BLaER1 treated with 17β-estradiol and CSF1 and Interleukin-3, amounts not matched to agents 10 nM and 100 nM (cell line): ENCODE measurements around the gene WDR36.

Experiments used
- H3K27ac ChIP-seq, 11 experiments: shearing (Covaris generic); formaldehyde crosslinking; 2 replicates each; pipeline ENCODE4 v1.8.1; 2022
- H3K27me3 ChIP-seq, 11 experiments: shearing (Covaris generic); formaldehyde crosslinking; 2 replicates each; pipeline ENCODE4 v1.8.1; 2022
- H3K36me3 ChIP-seq, 11 experiments: shearing (Covaris generic); formaldehyde crosslinking; 2 replicates each; pipeline ENCODE4 v1.8.1; 2022
- H3K4me1 ChIP-seq, 10 experiments: shearing (Covaris generic); formaldehyde crosslinking; 2 replicates each; pipeline ENCODE4 v1.8.1; 2022
- H3K4me2 ChIP-seq, 11 experiments: shearing (Covaris generic); formaldehyde crosslinking; 2 replicates each; pipeline ENCODE4 v1.8.1; 2022
- H3K4me3 ChIP-seq, 10 experiments: shearing (Covaris generic); formaldehyde crosslinking; 2 replicates each; pipeline ENCODE4 v1.8.1; 2022
- H3K9ac ChIP-seq, 11 experiments: shearing (Covaris generic); formaldehyde crosslinking; 2 replicates each; pipeline ENCODE4 v1.8.1; 2022
- H3K9me3 ChIP-seq, 11 experiments: shearing (Covaris generic); formaldehyde crosslinking; replicated peaks in 1 of 11; 2 replicates each; pipeline ENCODE4 v1.8.1; 2022
- H4K20me1 ChIP-seq, 11 experiments: shearing (Covaris generic); formaldehyde crosslinking; 2 replicates each; pipeline ENCODE4 v1.8.1; 2022
- Cebpa-rat ChIP-seq, 11 experiments: shearing (Covaris generic); IDR thresholded peaks; 2 replicates each; pipeline ENCODE4 v1.8.1; 2022

Gene WDR36

DNA sequence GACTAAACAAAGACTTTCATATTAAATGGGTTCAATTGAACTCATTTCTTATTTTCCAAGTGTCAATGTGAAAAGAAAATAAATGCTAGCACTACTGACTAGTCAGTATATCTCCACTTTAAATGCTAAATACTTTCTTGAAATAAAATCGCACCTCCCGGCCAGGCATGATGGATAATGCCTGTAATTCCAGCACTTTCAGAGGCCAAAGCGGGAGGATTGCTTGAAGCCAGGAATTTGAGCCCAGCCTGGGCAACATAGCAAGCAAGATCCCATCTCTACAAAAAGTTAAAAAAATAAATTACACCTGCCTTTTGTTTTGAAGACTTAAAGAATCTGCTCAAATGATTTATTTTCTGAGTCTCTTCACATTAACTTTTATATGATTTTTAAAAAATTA lies 34.7 kb downstream of the WDR36 start:
- Histone ChIP-seq H3K4me3 (no peak overlapping the region), H3K4me2 (no peak overlapping the region), H3K27ac (no peak overlapping the region), H3K36me3 (peaks cover 58 to 81% (median 76%) of the 10 kb centered on the region in 11 experiments), H4K20me1 (peaks cover 0 to 5% (median 0%) of the 10 kb centered on the region in 11 experiments; a peak in 1 of 22 replicates), H3K4me1 (peaks cover 6 to 45% (median 12%) of the 10 kb centered on the region in 10 experiments; a peak in 19 of 20 replicates), H3K9ac (no peak overlapping the region), H3K9me3 (no peaks in the 10 kb centered on the region), H3K27me3 (no peaks in the 10 kb centered on the region)
- no peak for TF ChIP-seq Cebpa-rat (IDR thresholded peaks at IDR 0.05)

DNA sequence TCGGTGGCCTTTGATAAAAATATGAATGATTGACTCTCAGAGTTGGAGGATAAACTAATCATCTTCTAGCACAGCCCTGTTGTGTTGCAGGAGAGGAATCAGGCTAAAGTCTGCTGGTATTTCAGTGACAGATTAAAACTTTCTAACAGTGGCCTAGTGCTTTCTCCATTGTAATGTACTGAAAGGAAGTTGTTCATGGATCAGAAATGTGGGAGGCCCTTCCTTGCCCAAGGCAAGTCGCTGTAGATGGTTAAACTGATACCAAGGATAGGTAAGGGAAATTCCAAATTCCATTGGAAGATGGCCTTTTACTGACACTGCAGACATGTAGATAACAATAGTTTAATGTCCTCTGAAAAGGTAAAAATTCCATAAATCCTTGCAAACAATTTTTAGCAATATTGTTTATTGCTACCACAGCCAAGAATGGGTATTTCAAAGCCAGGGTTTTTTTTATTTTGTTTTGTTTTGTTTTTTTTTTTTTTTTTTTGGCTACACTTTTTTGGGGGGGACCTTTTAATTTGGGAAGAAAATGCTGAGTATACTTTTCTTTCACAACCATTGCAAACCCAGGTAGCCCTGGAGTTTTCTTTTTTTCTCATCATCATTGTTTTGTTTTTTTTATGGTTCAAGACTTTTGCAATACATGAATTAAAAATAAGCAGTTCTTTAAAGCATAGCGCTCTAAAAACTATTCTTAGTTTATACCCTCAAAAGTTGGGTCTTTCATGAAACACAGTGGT lies 35.5 kb downstream of the WDR36 start:
- no peak overlapping the region for H3K4me3 ChIP-seq
- no peaks in the 10 kb centered on the region for H3K9me3 ChIP-seq
- no peak for TF ChIP-seq Cebpa-rat (IDR thresholded peaks at IDR 0.05)
- peaks cover 10 to 46% (median 19%) of the 10 kb centered on the region in 10 experiments; a peak in 19 of 20 replicates for H3K4me1 ChIP-seq
- H3K27ac ChIP-seq, result no peak overlapping the region
- peaks cover 0 to 2% (median 0%) of the 10 kb centered on the region in 11 experiments; a peak in 1 of 22 replicates for H4K20me1 ChIP-seq
- H3K36me3 ChIP-seq, result peaks cover 51 to 74% (median 69%) of the 10 kb centered on the region in 11 experiments
- H3K4me2 ChIP-seq, result no peak overlapping the region
- H3K27me3 ChIP-seq, result no peaks in the 10 kb centered on the region
- no peak overlapping the region for H3K9ac ChIP-seq

DNA sequence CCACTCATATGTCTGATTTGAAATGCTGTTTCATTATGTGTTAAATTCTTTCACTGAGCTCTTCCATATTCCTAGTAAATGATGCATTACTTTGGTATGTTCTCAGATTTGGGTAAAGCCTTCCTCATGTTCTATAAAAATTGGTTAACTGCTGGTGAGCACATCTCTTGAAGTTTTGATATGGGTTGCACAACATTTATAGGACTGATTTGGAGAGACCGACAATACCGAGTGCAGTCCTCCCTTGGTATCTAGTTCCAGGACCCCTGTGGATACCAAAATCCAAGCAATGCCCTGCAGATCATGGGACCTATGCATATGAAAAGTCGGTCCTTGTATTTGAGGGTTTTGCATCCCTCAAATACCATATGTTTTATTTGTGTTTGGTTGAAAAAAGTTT lies 37.8 kb downstream of the WDR36 start:
- H3K4me2 ChIP-seq, result peak overlapping the region in 1 of 11 experiments; percentile 50; a peak in 2 of 22 replicates
- H3K36me3 ChIP-seq, result peaks cover 32 to 52% (median 46%) of the 10 kb centered on the region in 11 experiments
- H3K4me1 ChIP-seq, result peaks cover 10 to 55% (median 37%) of the 10 kb centered on the region in 10 experiments; a peak in 19 of 20 replicates
- no peak overlapping the region for H3K27ac ChIP-seq
- H3K9ac ChIP-seq, result no peak overlapping the region
- no peaks in the 10 kb centered on the region for H3K9me3 ChIP-seq
- no peak overlapping the region for H3K4me3 ChIP-seq
- H3K27me3 ChIP-seq, result no peaks in the 10 kb centered on the region
- no peak for TF ChIP-seq Cebpa-rat (IDR thresholded peaks at IDR 0.05)
- H4K20me1 ChIP-seq, result no peaks in the 10 kb centered on the region

DNA sequence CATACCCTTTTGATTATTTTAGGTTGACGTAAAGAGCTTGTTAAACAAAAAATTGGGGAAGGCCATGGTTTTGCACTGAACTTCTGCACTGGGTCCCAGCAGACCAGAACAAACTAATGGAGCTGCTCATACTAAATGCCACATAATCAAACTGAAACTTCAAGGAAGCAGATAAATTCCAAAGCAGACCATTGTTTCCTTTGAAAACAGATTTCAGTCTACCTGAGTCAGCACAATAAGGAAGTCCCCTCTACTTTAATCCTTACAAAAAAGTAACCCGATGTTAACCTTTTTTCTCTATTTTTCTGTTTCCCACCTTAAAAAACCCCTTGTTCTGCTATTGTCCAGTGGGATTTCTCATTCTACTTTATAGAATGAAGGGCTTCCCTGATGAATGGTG lies 39.2 kb downstream of the WDR36 start:
- Histone ChIP-seq H4K20me1 (no peaks in the 10 kb centered on the region), H3K4me1 (peaks cover 10 to 70% (median 49%) of the 10 kb centered on the region in 10 experiments; a peak in 19 of 20 replicates), H3K9ac (no peak overlapping the region), H3K27ac (peak overlapping the region in 9 of 11 experiments; percentile 3 to 68 (median 44); a peak in 10 of 22 replicates), H3K36me3 (peaks cover 18 to 37% (median 32%) of the 10 kb centered on the region in 11 experiments), H3K4me2 (peak overlapping the region in 9 of 11 experiments; percentile 23 to 83 (median 73); a peak in 16 of 22 replicates), H3K9me3 (no peaks in the 10 kb centered on the region), H3K4me3 (no peak overlapping the region), H3K27me3 (no peaks in the 10 kb centered on the region)
- no peak for TF ChIP-seq Cebpa-rat (IDR thresholded peaks at IDR 0.05)

DNA sequence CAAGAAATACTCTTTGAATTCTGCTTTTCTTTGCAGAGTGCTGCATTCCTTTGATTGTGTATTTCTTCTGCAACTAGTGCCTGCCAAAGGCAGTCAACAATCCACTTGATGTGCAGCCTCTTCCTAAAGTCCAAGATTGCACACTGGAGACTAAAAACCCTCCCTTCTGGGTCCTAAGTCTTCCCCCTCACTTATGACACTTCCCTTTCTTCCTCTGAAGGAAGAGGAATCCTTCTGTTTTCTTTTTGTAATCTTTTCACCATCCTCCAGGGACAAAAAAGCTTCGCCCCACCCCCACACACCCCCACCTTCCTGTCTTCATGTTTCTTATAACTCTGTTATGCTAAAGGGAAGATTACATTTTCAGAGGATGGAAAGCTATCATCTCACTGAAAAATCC lies 39.9 kb downstream of the WDR36 start:
- TF ChIP-seq Cebpa-rat (IDR thresholded peaks at IDR 0.05), result no peak
- Histone ChIP-seq H3K27me3 (no peaks in the 10 kb centered on the region), H3K4me2 (peak overlapping the region; percentile 23 to 83 (median 72); a peak in 20 of 22 replicates), H3K4me1 (peaks cover 10 to 77% (median 52%) of the 10 kb centered on the region in 10 experiments; a peak in 19 of 20 replicates), H3K4me3 (no peak overlapping the region), H4K20me1 (no peaks in the 10 kb centered on the region), H3K36me3 (peaks cover 11 to 30% (median 25%) of the 10 kb centered on the region in 11 experiments; a peak in 21 of 22 replicates), H3K9me3 (no peaks in the 10 kb centered on the region), H3K9ac (no peak overlapping the region), H3K27ac (peak overlapping the region in 8 of 11 experiments; percentile 16 to 68 (median 48); a peak in 14 of 22 replicates)

DNA sequence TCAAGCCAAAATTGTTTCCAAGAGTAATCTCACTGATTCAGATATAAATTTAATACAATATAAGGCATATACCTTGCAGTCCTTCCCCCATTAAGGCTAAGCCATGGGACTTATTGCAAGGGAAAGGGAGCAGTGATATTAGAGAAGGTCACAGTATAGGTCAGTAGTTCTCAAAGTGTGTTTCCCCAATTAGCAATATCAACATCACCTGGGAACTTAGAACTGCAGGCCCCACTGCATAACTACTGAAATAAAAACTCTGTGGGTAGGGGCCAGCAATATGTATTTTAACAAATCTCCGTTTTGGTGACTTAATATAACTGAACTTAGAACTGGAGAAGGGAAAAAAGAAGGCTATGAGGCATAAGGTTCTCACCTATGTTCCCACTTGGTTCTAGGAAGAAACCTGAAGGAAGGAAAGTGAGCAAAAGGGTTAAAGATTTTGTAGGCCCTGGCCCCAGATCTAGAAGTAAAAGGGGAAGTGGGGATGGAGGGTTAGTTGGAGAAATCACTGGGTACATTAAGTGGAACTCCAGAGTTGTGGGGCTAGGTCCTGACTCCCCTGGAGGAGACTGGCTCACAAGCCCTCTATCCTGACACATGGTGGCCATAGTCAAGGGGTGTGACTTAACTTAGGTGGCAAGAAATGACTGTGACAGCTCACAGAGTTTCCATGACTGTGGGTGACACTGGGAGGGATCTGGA lies 40.7 kb downstream of the WDR36 start:
- no peaks in the 10 kb centered on the region for H3K9me3 ChIP-seq
- TF ChIP-seq Cebpa-rat (IDR thresholded peaks at IDR 0.05), result no peak
- peaks cover 10 to 85% (median 59%) of the 10 kb centered on the region in 10 experiments; a peak in 19 of 20 replicates for H3K4me1 ChIP-seq
- no peak overlapping the region for H3K4me3 ChIP-seq
- peak overlapping the region in 10 of 11 experiments; percentile 8 to 83 (median 72); a peak in 16 of 22 replicates for H3K4me2 ChIP-seq
- peak overlapping the region in 9 of 11 experiments; percentile 16 to 68 (median 44); a peak in 15 of 22 replicates for H3K27ac ChIP-seq
- H3K9ac ChIP-seq, result no peak overlapping the region
- no peaks in the 10 kb centered on the region for H3K27me3 ChIP-seq
- H4K20me1 ChIP-seq, result no peaks in the 10 kb centered on the region
- H3K36me3 ChIP-seq, result peaks cover 3 to 22% (median 17%) of the 10 kb centered on the region in 11 experiments; a peak in 21 of 22 replicates

DNA sequence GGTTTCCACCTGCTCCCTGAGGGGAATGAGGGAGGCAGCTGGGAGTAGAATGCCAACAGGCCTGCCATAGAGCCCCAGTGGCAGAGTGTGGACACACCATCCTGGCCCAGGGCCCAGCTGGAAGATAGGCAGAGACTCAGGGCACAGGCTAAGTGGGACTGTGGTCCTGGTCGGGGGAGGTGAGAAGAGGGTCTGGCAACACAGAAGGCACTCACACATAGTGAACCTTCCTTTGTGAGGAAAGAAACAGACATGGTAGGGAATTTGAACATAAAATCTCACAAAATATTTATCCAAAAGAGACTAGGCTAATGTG lies 41.2 kb downstream of the WDR36 start:
- H3K9ac ChIP-seq, result no peak overlapping the region
- TF ChIP-seq Cebpa-rat (IDR thresholded peaks at IDR 0.05), result no peak
- H3K4me2 ChIP-seq, result peak overlapping the region in 9 of 11 experiments; percentile 8 to 83 (median 73); a peak in 15 of 22 replicates
- no peaks in the 10 kb centered on the region for H4K20me1 ChIP-seq
- peaks cover 10 to 90% (median 64%) of the 10 kb centered on the region in 10 experiments; a peak in 19 of 20 replicates for H3K4me1 ChIP-seq
- peak overlapping the region in 9 of 11 experiments; percentile 16 to 68 (median 44); a peak in 14 of 22 replicates for H3K27ac ChIP-seq
- H3K27me3 ChIP-seq, result no peaks in the 10 kb centered on the region
- no peaks in the 10 kb centered on the region for H3K9me3 ChIP-seq
- peaks cover 0 to 17% (median 14%) of the 10 kb centered on the region in 11 experiments; a peak in 12 of 22 replicates for H3K36me3 ChIP-seq
- H3K4me3 ChIP-seq, result no peak overlapping the region

DNA sequence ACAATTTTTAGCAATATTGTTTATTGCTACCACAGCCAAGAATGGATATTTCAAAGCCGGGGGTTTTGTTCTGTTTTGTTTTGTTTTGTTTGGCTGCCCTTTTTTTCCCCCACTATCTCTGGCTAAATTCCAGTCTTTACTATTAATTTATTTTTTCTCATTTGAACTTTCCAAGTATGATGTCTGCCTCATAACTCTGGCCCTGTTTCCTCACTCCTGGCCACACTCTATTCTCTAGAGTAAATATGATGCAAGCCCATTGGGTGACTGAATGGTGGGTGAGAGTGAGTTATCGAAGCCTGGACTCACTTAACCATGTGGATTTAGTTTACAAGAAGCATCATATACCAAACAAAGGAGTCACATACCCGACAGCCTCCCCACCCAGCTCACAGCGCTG lies 41.9 kb downstream of the WDR36 start:
- no peaks in the 10 kb centered on the region for H3K9me3 ChIP-seq
- peak overlapping the region in 9 of 11 experiments; percentile 20 to 79 (median 49); a peak in 14 of 22 replicates for H3K4me2 ChIP-seq
- H3K4me3 ChIP-seq, result no peak overlapping the region
- peak overlapping the region in 5 of 11 experiments; percentile 3 to 46 (median 12); a peak in 6 of 22 replicates for H3K27ac ChIP-seq
- H4K20me1 ChIP-seq, result no peaks in the 10 kb centered on the region
- no peaks in the 10 kb centered on the region for H3K27me3 ChIP-seq
- H3K4me1 ChIP-seq, result peaks cover 10 to 91% (median 66%) of the 10 kb centered on the region in 10 experiments; a peak in 19 of 20 replicates
- H3K36me3 ChIP-seq, result peaks cover 0 to 11% (median 8%) of the 10 kb centered on the region in 11 experiments; a peak in 9 of 22 replicates
- no peak for TF ChIP-seq Cebpa-rat (IDR thresholded peaks at IDR 0.05)
- no peak overlapping the region for H3K9ac ChIP-seq
